ENCODE measurements around the gene AGPAT2.
"Not testable (repeated sequence)": the region's sequence is repeated elsewhere in the genome, so short reads cannot be mapped to it uniquely, and the experiment has no call there.

DNA sequence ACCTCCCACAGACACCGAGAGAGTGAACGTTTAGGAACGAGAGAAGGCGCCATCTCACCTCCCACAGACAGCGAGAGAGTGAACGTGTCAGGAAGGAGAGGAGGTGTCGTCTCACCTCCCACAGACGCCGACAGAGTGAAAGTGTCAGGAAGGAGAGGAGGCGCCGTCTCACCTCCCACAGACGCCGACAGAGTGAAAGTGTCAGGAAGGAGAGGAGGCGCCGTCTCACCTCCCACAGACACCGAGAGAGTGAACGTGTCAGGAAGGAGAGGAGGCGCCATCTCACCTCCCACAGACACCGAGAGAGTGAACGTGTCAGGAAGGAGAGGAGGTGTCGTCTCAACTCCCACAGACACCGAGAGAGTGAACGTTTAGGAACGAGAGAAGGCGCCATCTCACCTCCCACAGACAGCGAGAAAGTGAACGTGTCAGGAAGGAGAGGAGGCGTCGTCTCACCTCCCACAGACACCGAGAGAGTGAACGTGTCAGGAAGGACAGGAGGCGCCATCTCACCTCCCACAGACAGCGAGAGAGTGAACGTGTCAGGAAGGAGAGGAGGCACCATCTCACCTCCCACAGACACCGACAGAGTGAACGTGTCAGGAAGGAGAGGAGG lies 54.7 kb downstream of the AGPAT2 start:
- TF ChIP-seq, protein P1, sequence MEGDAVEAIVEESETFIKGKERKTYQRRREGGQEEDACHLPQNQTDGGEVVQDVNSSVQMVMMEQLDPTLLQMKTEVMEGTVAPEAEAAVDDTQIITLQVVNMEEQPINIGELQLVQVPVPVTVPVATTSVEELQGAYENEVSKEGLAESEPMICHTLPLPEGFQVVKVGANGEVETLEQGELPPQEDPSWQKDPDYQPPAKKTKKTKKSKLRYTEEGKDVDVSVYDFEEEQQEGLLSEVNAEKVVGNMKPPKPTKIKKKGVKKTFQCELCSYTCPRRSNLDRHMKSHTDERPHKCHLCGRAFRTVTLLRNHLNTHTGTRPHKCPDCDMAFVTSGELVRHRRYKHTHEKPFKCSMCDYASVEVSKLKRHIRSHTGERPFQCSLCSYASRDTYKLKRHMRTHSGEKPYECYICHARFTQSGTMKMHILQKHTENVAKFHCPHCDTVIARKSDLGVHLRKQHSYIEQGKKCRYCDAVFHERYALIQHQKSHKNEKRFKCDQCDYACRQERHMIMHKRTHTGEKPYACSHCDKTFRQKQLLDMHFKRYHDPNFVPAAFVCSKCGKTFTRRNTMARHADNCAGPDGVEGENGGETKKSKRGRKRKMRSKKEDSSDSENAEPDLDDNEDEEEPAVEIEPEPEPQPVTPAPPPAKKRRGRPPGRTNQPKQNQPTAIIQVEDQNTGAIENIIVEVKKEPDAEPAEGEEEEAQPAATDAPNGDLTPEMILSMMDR (IDR thresholded peaks at IDR 0.05; ENCODE audit: insufficient read depth, low read depth, low read length): not testable (repeated sequence)
- TF ChIP-seq EZH2 (IDR thresholded peaks at IDR 0.05; ENCODE audit: insufficient read depth, low read length): not testable (repeated sequence)
